KMS-11 (cell line): ENCODE measurements around the gene ISLR2.

Source experiments
- H2AFZ ChIP-seq: fragments of 200-600 bp; sonication (generic); 2 replicates; pipeline ENCODE4 v1.6.1; 2016; ENCODE audit warnings: antibody characterized with exemption, mixed run types, low read depth
- H3K27ac ChIP-seq: fragments of 200-600 bp; sonication (generic); 2 replicates; pipeline ENCODE4 v1.6.1; 2016; ENCODE audit warnings: mild to moderate bottlenecking, mixed run types
- H3K27me3 ChIP-seq: fragments of 200-600 bp; sonication (generic); 2 replicates; pipeline ENCODE4 v1.6.1; 2017; ENCODE audit warnings: mild to moderate bottlenecking, low read depth, mixed run types, moderate library complexity; ENCODE audit not compliant: insufficient read depth
- H3K36me3 ChIP-seq: fragments of 200-600 bp; sonication (generic); 2 replicates; pipeline ENCODE4 v1.6.1; 2017; ENCODE audit warnings: mild to moderate bottlenecking, mixed run types; ENCODE audit not compliant: insufficient read depth
- H3K4me1 ChIP-seq: fragments of 200-600 bp; sonication (generic); 2 replicates; pipeline ENCODE4 v1.6.1; 2016; ENCODE audit warnings: mild to moderate bottlenecking, low read depth, mixed run types; ENCODE audit not compliant: poor library complexity, severe bottlenecking
- H3K4me2 ChIP-seq: fragments of 200-600 bp; sonication (generic); 2 replicates; pipeline ENCODE4 v1.7.0; 2016; ENCODE audit warnings: mild to moderate bottlenecking, mixed run types
- H3K4me3 ChIP-seq: fragments of 200-600 bp; sonication (generic); IDR thresholded peaks from 2 replicates; pipeline ENCODE4 v1.6.1; 2017; ENCODE audit warnings: low read depth, low read length, mixed read lengths; ENCODE audit not compliant: insufficient read depth
- H3K79me2 ChIP-seq: fragments of 200-600 bp; sonication (generic); 2 replicates; pipeline ENCODE4 v1.6.1; 2016; ENCODE audit warnings: low read depth, mixed run types; ENCODE audit not compliant: insufficient read depth
- H3K9ac ChIP-seq: fragments of 200-600 bp; sonication (generic); 2 replicates; pipeline ENCODE4 v1.6.1; 2016; ENCODE audit warnings: mild to moderate bottlenecking, mixed run types
- H4K20me1 ChIP-seq: fragments of 200-600 bp; sonication (generic); 2 replicates; pipeline ENCODE4 v1.6.1; 2016; ENCODE audit warnings: mild to moderate bottlenecking, mixed run types; ENCODE audit not compliant: insufficient read depth
- CTCF ChIP-seq: fragments of 200-600 bp; sonication (generic); conservative IDR thresholded peaks from 2 replicates; pipeline ENCODE4 v1.6.1; 2017; ENCODE audit warnings: low read depth, mild to moderate bottlenecking, antibody characterized with exemption, low read length, moderate library complexity, mixed read lengths

The ISLR2 gene

GRCh38 chr15:74121858-74122257, 8.5 kb upstream of the ISLR2 start:
- Histone ChIP-seq H3K27ac (no peak overlapping the region), H3K9ac (no peak overlapping the region), H4K20me1 (no peaks in the 10 kb centered on the region), H3K79me2 (no peaks in the 10 kb centered on the region), H3K4me2 (no peak overlapping the region), H3K36me3 (no peaks in the 10 kb centered on the region), H2AFZ (no peak overlapping the region), H3K4me1 (peaks cover 9% of the 10 kb centered on the region), H3K4me3 (no peak overlapping the region), H3K27me3 (peaks cover 46% of the 10 kb centered on the region; the same call in 1 of the 2 replicates)
- TF ChIP-seq CTCF = no peak

GRCh38 chr15:74122403-74123130, 7.8 kb upstream of the ISLR2 start:
- TF ChIP-seq CTCF = no peak
- Histone ChIP-seq H3K27me3 (peaks cover 49% of the 10 kb centered on the region; the same call in 1 of the 2 replicates), H2AFZ (no peak overlapping the region), H3K4me3 (no peak overlapping the region), H4K20me1 (no peaks in the 10 kb centered on the region), H3K4me2 (no peak overlapping the region), H3K36me3 (no peaks in the 10 kb centered on the region), H3K9ac (no peak overlapping the region), H3K4me1 (peaks cover 9% of the 10 kb centered on the region), H3K27ac (no peak overlapping the region), H3K79me2 (no peaks in the 10 kb centered on the region)

GRCh38 chr15:74123131-74123429, 7.3 kb upstream of the ISLR2 start:
- H3K36me3 ChIP-seq = no peaks in the 10 kb centered on the region
- H3K27ac ChIP-seq = no peak overlapping the region
- no peak overlapping the region for H2AFZ ChIP-seq
- no peak overlapping the region for H3K9ac ChIP-seq
- no peak overlapping the region for H3K4me2 ChIP-seq
- no peaks in the 10 kb centered on the region for H4K20me1 ChIP-seq
- TF ChIP-seq CTCF = no peak
- H3K79me2 ChIP-seq = no peaks in the 10 kb centered on the region
- H3K4me3 ChIP-seq = no peak overlapping the region
- peaks cover 13% of the 10 kb centered on the region for H3K4me1 ChIP-seq
- peaks cover 54% of the 10 kb centered on the region for H3K27me3 ChIP-seq

GRCh38 chr15:74123658-74124057, 6.7 kb upstream of the ISLR2 start:
- Histone ChIP-seq H3K4me2 (no peak overlapping the region), H2AFZ (no peak overlapping the region), H3K27me3 (peaks cover 60% of the 10 kb centered on the region), H4K20me1 (no peaks in the 10 kb centered on the region), H3K4me1 (peaks cover 14% of the 10 kb centered on the region), H3K4me3 (no peak overlapping the region), H3K36me3 (no peaks in the 10 kb centered on the region), H3K27ac (no peak overlapping the region), H3K9ac (no peak overlapping the region), H3K79me2 (no peaks in the 10 kb centered on the region)
- no peak for TF ChIP-seq CTCF
